ENCODE data around the gene ATN1.
"Not testable (repeated sequence)": the region's sequence is repeated elsewhere in the genome, so short reads cannot be mapped to it uniquely, and the experiment has no call there.

ATN1 gene

DNA sequence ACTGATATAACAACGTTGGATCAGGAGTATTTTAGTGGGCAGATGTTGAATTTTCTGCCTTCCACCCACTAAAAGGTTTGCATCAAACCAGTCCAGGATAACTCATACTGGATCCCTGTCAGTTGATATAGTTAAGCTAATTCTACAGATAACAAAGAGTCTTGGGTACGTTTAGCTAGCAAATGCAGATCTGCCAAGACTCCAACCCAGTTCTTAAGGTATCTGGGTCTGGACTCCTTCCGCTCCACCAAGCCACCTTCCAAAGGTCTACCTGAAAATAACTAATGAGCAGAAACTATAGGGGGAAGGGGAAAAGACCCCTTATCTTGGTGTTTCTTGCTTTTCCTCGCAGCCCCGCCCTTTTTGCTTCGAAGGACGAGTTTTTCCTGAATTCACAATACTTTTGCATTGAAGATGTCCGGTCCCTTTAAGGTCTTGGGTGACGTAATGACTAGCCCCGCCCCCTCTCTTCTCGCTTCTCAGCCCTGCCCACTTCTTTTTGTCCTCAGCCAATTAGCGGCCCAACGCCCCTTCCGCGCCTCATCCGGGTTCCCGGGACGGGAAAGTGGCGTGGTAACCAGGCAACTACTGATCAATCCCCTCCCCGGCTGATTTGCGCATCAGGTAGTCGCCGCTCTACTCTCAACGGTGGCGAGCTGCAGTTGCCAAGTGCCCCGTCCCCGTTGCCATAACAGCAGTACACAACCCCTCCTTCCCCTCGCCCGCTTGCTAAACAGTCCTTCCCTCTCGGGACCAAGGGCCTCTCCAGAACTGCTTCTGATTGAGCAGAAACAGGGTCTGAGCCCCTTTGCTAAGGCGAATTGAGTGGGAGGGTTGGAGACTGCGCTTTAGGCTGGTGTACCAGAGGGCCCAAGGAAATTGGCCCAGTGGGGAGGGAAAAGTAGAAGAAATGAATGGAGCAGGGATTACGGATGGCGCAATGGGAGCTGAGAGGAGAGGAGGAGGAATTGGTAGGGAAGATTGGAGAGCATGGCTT is 23.2 kb upstream of the ATN1 start, which contains the start of gene LRRC23:
Gene LRRC23 (plus strand): TSS at position 543 of the 997 bp plus-strand sequence. CDS start 812 bp downstream, outside the sequence.
- peak; percentile 72 for DNase-seq (ENCODE audit: low read depth)

DNA sequence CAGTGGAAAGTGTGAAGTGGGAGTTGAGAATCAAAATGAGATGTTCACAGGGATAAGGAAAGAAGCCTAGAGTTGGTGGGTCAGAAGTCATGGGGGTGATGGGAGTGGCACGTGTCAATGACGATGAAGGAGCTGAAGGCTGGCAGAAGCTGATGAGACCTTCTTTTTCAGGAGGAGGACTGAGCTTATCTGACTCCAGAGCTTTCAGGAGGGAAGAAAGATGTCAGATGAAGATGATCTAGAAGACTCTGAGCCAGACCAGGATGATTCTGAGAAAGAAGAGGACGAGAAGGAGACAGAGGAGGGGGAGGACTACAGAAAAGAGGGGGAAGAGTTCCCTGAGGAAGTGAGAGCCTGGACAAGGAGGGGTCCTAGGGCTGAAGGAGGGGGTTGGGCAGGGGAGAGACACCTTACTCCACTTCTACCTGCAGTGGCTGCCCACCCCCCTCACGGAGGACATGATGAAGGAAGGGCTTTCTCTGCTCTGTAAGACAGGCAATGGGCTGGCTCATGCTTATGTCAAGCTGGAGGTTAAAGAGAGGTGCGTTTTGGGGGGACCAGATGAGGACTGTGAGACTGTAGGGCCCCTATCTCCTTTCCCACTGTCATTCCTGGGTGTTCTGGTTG is 22.2 kb upstream of the ATN1 start:
- no peak for DNase-seq (ENCODE audit: low read depth)

GRCh38 chr12:6908141-6908540 is 19.6 kb upstream of the ATN1 start:
- not testable (repeated sequence) for DNase-seq (ENCODE audit: low read depth)

DNA sequence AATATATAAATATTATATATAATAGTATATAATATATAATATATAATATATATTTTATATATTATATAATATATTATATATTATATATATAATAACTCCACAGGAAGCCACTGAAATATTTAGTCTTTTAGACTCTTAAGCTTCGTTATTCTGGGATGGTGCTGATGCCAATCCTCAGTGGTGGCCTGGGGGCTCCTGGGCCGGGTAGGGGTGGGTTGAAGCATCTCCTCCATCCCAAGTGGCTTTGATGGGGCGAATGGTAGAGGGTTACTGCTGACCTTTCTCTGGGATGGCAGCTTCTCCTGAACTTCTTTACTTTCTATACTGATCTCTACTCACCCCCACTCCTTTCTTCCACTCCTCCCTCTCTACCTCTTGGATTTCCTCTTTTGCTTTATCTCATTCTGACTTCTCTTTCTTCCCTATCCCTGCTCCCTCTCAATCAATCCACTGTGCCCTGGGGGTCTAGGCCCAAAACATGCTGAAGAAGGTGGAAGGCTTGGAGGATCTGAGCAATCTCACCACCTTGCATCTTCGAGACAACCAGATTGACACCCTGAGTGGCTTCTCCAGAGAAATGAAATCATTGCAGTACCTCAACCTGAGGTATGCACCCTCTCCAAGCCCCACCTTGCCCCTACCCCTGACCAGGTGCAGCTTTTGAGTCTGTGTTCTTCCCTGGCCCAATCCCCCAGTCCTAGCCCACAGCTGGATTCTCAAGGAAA is 18.2 kb upstream of the ATN1 start:
- no peak for DNase-seq (ENCODE audit: low read depth)

DNA sequence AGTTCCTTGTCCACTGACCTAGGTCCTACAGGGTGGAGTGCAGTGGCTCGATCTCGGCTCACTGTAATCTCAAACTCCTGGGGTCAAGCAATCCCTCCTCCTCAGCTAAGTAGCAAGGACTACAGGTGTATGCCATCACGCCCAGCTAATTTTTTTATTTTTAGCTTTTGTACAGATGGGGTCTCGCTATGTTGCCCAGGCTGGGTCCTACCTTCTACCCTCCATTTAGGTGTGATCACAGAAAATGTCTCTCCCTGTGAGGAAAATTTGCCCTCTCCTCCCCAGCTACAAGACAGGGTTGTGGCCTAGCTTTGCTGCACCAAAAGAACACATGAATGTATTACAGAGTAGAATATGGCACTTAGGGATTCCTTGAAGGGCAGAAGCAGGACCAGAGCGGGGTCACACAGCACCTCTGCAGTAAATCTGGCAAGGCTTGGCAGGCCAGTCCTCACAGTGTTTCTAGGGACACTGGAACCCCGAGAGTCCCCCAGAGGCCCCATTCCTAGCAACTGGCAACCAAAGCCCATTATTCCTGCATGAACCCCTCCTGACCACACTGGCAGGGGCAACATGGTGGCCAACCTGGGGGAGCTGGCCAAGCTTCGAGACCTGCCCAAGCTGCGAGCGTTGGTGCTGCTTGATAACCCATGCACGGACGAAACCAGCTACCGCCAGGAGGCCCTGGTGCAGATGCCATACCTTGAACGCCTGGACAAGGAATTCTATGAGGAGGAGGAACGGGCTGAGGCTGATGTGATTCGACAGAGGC is 15.4 kb upstream of the ATN1 start:
- DNase-seq (ENCODE audit: low read depth): no peak

- no peak for DNase-seq (ENCODE audit: low read depth)
Measured at GRCh38 chr12:6914246-6914946, 13.4 kb upstream of the ATN1 start, which contains the start of gene ENO2. Gene ENO2, plus strand, starts transcription at chr12:6914580. Its CDS starts 1,253 bp downstream, at chr12:6915833.

DNA sequence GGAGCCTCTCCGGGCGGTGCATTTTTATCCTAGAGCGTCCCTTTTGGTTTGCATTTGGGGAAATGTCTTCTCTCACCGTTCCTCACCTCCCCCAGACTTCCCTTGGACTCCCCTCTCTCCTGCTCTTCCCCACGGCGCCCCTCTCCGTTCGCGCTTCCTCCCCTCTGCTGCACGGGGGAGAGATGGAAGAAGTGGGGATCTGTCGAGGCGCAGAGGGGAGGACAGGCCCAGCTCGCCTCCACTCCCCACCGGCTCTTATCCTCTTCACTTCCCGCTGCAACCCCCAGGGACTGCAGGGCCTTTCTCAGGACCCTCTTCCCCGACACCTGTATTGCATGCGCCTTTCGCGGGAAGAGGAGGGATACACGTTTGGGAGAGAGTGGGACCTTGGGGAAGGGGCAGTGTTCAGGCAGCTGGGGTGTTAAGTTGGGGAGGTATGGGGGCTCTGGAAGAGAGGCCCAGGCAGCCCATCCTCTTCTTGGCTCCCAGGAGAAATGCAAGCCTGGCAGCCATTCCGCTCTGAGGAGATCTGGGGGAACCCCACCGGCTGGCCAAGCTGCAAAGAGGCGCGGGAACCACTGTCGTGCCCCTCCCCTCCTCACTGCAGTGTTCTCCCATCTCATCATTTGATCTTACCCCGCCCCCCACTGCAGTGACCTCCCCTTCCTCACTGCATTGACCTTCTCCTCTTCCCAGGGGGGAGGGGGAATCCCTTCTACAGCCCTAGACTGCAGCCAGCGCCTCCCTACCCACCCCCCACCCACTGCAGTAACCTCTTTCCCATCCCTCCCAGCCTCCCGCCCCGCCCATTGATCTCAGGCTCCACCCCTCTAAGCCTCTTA is 12.6 kb upstream of the ATN1 start:
- DNase-seq (ENCODE audit: low read depth): no peak

- DNase-seq (ENCODE audit: low read depth): no peak
Measured at GRCh38 chr12:6915789-6916285, 11.9 kb upstream of the ATN1 start.

GRCh38 chr12:6916426-6917200 is 11.1 kb upstream of the ATN1 start:
- no peak for DNase-seq (ENCODE audit: low read depth)

DNA sequence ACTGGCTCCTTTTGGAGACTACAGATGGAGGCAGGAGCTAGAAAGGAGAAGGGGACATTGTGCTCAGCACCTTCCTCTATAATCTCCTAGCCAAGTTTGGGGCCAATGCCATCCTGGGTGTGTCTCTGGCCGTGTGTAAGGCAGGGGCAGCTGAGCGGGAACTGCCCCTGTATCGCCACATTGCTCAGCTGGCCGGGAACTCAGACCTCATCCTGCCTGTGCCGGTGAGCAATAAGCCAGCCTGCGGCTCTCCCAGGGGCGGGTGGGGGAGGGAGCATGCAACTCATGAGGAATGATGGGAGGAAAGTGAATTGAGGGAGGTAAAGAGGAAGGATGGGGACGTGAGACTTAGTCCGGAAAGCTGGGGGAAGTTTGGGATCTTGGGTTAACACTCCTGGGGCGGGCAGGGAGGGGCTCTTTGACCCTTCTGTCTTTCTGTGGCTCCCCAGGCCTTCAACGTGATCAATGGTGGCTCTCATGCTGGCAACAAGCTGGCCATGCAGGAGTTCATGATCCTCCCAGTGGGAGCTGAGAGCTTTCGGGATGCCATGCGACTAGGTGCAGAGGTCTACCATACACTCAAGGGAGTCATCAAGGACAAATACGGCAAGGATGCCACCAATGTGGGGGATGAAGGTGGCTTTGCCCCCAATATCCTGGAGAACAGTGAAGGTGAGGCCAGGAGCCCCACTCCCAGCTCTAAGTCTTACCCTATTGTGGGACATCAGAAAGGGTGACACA is 10.1 kb upstream of the ATN1 start:
- no peak for DNase-seq (ENCODE audit: low read depth)

GRCh38 chr12:6919588-6919987 is 8.2 kb upstream of the ATN1 start:
- DNase-seq (ENCODE audit: low read depth): no peak

- no peak for DNase-seq (ENCODE audit: low read depth)
Measured at GRCh38 chr12:6921539-6921938, 6.2 kb upstream of the ATN1 start.

DNA sequence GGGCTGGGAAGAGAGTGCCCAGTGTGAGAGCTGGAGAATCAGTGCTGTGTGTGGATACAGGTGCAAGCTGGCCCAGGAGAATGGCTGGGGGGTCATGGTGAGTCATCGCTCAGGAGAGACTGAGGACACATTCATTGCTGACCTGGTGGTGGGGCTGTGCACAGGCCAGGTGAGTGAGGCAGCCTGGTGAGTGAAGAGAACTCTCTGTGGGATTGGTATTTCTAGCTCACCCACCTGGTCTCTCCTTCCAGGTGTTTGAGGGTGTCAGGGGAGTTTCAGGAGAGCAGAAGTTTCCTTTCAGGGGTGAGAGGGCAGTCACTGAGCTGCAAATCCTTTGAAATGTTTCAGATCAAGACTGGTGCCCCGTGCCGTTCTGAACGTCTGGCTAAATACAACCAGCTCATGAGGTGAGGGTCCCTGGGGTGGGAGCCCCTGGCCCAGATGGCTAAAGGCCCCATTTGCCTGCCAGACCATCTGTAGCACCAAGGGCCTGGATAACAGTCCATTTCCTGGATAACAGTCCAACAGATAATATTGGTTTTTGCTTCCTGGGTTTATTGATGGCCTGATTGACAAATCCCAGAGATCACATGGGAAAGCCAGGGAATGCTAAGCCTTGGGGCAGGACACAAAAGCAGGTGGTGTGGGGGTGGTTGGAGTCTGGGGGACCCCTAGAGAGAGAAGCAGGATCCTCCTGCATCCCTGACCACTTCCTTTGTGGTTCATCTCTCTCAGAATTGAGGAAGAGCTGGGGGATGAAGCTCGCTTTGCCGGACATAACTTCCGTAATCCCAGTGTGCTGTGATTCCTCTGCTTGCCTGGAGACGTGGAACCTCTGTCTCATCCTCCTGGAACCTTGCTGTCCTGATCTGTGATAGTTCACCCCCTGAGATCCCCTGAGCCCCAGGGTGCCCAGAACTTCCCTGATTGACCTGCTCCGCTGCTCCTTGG is 5.5 kb upstream of the ATN1 start:
- no peak for DNase-seq (ENCODE audit: low read depth)

GRCh38 chr12:6923003-6923732 is 4.6 kb upstream of the ATN1 start:
- DNase-seq (ENCODE audit: low read depth): no peak

DNA sequence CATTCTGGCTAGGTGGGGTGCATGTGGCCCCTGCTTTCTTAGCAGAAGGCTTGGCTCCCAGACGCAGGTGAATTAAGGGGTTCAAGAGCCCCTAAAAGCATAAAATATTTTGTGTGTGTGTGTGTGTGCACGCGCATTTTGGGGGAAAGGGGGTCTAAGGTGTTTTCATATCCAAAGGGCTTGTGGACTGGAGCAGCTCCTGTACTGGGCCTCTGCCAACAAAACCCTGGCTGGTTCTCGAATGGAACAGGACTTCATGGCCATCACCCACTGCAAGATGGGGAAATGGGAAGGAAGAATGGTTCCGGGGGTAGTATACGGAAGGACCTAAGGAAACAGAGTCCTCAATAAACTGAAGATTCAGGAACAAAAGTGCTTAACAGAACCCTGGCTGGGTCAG is 3.9 kb upstream of the ATN1 start:
- no peak for DNase-seq (ENCODE audit: low read depth)

- DNase-seq (ENCODE audit: low read depth): no peak
Measured at GRCh38 chr12:6925239-6925539, 2.6 kb upstream of the ATN1 start.

Data from GM04503 (cell line).